Measurements from ENCODE around the gene MTHFS.

MTHFS gene

DNA sequence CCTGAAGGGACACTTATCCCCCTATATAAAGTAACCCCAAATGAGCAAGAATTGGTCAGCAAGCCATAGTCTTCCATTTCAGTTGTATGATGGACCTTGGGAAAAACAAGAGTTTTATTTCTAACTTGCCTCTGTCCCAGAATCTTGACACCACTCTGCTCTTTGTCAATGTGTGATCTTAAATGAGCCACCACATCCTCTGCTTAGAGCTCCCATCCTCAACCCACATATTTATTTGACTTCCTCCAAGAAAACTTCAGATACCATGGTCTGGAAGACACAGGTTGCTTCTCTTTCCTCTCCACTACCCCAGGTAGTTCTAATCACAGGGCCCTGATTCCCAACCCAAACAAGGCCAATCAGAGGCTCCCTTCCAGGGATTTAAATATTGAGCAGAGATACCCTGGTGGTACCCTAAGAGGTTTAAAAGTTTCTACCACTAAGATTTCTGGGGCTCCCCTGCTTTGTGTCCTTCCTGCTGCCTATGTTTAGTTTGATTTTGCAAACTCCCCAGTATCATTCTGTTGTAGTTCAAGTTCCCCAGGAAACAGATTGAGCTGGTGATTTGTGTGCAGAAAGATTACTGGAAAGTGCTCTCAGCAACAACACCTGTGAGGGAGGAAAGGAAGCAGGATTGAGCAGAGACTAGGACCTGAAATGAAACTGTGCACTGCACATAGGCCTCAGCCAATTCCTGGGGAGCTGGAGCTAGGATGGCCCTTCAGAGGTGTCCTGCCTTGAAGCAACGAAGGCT lies 64.3 kb downstream of the MTHFS start:
- no peak for DNase-seq
- in situ Hi-C loops (cut with HindIII; ENCODE audit: low pct_ligation_motif_present, low pct_unique_long_range_greater_than_20kb, low sequenced_read_pairs), result no loop called here

DNA sequence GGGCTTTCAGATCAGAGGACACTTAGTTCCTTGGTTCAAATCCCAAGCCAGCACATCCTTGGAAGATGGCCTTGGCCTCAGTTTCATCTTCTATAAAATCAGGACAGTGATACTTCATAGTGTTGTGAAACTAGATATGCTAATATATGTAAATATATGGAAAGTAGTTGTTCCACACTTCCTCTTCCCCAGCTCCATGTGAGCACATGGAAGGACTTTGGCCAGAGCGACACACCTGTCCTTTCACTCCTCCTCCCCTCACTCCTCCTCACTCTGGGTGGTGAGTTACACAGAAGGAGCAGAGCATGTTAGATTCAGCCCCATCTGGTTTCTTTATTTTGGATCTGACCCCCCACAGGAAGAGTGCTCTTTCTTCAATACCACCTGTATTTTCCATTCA lies 65.2 kb downstream of the MTHFS start:
- no peak for DNase-seq
- in situ Hi-C loops (cut with HindIII; ENCODE audit: low pct_ligation_motif_present, low pct_unique_long_range_greater_than_20kb, low sequenced_read_pairs), result no loop called here

DNA sequence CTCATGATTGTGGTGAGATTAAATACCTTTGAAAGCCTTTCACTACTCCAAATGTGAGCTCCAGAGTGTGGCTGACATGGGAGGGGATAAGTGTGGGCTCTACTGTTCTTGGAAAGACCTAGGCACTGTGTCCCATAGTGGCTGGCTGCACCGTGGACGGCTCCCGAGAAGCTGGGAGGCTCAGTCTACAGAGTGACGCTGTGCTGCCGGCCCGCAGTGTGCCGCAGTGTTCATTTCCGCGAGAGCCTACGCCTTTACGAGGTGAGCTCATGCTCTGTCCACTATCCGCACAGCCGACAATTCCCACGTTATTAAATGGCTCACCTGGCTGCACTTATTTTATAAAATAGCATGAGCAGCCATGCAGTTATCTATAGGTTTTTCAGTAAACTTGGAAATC lies 66.9 kb downstream of the MTHFS start:
- no peak for DNase-seq
- in situ Hi-C loops (cut with HindIII; ENCODE audit: low pct_ligation_motif_present, low pct_unique_long_range_greater_than_20kb, low sequenced_read_pairs), result no loop called here

DNA sequence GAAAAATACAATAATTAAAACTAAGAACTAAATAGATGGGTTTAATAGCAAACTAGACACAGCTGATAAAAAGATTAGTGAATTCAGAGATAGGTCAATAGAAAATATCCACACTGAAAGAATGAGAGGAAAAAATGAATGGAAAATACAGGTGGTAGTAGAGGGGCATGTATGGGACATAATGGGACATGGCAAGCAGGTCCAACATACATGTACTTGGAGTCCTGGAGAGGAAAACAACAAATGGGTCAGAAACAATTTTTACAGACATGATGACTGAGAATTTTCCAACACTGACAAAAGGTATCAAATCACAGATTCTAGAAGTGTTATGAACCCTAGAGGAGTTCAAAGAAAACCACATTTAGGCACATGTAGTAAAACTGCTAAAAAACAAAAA lies 68.4 kb downstream of the MTHFS start:
- no peak for DNase-seq
- in situ Hi-C loops (cut with HindIII; ENCODE audit: low pct_ligation_motif_present, low pct_unique_long_range_greater_than_20kb, low sequenced_read_pairs), result no loop called here

DNA sequence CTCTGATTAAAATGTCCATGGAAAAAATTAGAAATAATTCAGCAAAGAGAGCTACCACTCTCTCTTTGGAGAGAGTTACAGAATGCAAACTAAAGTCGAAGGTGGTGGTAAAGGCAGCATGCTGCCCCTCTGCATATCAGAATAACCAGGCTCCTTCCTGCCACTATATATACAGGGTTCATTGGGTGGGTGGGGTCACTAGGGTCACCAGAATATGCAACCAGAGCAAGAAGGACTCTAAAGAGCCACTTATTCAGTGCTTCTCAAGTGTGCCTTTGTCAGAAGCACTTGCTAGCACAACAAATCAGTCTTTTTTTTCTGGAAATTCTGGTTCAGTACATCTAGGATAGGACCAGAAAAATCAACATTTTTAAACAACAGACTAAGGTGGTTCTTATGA lies 70.0 kb downstream of the MTHFS start:
- DNase-seq, result no peak
- in situ Hi-C loops (cut with HindIII; ENCODE audit: low pct_ligation_motif_present, low pct_unique_long_range_greater_than_20kb, low sequenced_read_pairs), result no loop called here

DNA sequence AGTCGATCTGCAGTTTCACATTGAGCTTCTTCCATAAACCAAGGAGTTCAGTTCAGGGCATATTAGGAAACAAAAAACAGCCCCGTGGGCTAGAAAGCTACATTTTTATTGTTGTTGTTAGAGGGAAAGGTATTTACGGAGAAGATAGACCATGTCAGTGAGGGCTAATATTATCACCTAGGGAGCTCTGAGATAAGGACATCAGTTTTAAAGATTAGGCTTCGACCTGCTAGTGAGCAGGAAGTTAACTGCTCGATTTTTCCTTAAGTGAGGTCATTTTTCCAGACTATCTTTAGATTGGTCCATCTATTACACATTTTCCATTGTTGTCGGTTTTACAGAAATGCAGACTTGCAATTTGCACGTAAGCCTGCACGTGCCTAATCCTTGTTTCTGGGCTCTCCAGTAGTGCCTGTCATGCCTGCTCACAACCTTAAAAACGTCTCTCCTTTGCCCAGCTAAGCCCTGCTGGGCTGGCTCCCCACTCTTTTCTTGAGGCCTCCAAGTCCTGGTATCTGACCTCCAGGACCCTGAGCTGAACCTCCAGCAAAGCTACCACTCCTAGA lies 72.6 kb downstream of the MTHFS start:
- DNase-seq, result no peak
- in situ Hi-C loops (cut with HindIII; ENCODE audit: low pct_ligation_motif_present, low pct_unique_long_range_greater_than_20kb, low sequenced_read_pairs), result no loop called here

DNA sequence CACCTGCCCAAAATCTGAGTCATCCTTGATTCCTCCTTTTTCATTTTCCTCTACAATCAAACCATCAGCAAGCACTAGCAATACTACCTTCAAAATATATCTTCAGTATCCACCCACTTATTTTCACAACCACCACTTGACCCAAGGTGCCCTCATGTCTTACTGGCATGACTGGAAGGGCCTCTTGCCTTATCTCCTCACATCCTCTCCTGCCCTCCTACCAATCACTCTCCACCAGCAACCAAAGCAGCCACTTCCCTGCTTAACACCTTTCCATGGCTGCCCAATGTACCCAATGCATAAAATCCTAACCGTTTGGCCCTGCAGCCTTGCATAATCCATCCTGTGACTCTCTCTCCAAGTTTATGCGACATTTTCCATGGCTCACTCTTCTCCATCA lies 76.0 kb downstream of the MTHFS start:
- no peak for DNase-seq
- in situ Hi-C loops (cut with HindIII; ENCODE audit: low pct_ligation_motif_present, low pct_unique_long_range_greater_than_20kb, low sequenced_read_pairs), result no loop called here

DNA sequence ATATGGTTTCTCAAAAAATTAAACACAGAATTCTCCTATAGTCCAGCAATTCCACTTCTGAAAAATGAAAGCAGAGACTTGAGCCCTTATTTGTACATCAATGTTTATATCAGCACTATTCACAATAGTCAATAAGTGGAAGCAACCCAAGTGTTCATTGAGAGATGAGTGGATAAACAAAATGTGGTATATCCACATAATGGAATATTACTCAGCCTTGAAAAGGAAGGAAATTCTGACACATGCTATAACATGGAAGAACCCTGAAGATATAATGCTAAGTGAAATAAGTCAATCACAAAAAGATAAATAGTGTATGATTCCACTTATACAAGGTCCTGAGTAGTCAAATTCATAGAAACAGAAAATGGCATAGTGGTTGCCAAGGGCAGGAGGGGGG lies 76.6 kb downstream of the MTHFS start:
- in situ Hi-C loops (cut with HindIII; ENCODE audit: low pct_ligation_motif_present, low pct_unique_long_range_greater_than_20kb, low sequenced_read_pairs), result no loop called here
- DNase-seq, result no peak

DNA sequence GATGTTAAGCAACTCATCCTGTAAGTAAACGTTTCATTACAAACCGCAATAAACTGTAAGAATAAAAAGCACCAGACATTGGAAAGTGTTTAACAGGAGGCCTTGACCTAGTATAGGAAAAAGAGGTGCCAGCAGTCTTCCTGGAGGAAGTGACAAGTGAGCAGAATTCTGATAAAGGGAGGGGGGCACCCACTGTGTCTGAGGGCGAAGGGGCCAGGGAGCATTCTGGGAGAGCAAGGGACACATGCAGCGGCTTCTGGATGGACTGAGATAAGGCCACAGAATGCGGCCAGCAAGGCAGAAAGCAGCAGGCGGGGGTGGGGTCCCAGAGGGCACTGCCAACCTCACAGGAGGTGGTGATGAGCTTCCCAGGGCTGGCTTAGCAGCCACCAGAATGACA lies 80.2 kb downstream of the MTHFS start:
- in situ Hi-C loops (cut with HindIII; ENCODE audit: low pct_ligation_motif_present, low pct_unique_long_range_greater_than_20kb, low sequenced_read_pairs), result no loop called here
- no peak for DNase-seq

DNA sequence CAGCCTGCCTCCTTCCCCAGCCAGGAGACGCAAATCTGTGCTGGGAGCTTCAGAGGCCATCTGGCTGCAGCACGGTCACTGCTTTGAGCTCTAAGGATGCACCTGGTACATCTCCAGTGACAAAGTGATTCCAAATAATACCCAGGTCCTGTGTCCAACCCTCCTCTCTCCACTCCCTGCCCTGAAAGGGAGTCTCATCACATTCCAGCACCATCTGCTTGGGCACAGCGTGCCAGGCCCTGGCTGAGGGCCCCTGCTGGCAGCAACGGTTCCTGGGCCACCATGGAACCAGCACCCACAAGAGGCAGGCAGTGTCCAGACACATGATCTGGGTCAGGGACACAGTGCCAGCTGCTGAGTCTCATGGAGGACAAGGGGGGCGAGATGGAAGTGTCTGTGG lies 81.3 kb downstream of the MTHFS start:
- in situ Hi-C loops (cut with HindIII; ENCODE audit: low pct_ligation_motif_present, low pct_unique_long_range_greater_than_20kb, low sequenced_read_pairs), result no loop called here
- no peak for DNase-seq

DNA sequence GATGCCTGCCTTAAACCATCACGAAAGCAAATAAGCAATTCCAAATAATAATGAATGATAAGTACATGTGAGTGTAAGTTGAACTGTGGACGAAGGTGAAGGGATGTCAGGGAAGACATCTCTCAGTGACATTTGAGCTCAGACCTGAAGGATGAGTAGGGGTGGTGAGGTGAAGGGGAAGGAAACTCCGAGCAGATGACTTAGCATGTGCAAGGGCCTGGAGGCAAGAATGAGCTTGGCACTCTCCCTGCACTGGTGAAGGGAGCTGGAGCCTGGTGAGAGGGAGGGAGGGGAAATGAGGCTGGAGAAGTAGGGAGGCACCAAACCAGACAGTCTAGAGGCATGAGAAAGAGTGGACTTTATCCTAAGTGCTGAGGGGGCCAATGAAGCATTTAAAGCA lies 84.3 kb downstream of the MTHFS start:
- in situ Hi-C loops (cut with HindIII; ENCODE audit: low pct_ligation_motif_present, low pct_unique_long_range_greater_than_20kb, low sequenced_read_pairs), result no loop called here
- no peak for DNase-seq

DNA sequence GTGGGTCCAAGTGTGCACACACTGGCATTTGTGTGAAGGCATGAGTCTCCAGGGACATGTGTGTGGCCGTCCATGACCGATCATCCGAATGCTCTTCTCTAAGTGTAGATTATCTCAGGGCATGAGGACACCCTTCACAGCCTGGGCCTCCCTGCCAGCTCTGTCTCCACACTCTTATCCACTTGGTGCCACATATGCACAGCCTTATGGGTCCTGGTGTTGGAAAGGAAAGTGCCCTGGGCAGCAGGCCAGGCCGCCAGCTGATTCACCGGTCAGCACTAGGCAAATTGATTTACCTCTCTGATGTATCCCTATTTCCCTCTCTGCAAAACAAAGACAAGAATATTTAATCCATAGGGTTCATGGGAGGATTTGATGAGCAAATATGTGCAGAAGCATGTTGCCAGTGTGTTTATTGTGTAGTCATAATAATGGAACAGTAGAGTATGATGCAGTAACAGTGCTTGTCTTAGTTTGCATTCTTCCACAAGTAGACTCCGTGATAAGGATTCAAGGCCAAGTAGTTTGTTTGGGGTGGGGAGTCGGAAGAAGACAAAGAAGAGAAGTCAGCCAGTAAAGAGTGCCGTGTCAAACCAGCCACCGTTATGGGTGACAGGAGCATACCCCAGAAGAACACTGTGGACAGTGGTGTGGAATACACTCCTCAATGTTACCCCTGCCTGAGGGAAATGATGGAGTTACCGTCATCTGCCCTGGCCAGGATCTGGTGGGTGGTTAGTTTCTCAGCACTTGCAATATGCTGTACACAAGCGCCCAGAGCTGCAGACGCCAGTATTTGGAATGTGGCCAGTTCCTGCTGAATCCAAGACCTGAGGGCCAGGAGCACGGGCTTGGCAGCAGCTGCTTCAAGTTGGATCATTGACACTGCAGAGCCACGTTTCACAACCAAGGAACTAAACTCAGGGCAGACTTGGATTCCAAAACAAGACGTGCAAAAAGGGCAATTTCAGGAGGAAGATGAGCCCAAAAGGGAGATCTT lies 85.1 kb downstream of the MTHFS start:
- no peak for DNase-seq
- in situ Hi-C loops (cut with HindIII; ENCODE audit: low pct_ligation_motif_present, low pct_unique_long_range_greater_than_20kb, low sequenced_read_pairs), result no loop called here

DNA sequence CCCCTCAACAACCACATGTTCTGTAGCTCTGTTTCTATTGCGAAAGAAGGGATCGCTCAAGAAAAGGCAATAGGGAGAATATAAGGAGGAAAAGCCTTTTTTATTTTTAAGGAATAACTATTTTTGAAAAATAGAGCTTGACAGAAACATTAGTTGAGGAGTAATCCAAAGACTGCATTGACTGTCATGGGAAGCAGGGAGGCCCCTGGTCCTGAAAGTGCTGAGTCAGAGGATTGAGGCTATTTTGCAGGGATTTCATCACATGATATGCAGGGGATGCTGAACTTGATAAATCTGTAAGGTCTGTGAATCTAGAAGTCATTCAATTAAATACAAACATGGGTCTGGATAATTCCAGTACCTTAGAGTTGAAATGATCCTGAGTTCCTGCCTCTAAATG lies 92.0 kb downstream of the MTHFS start:
- DNase-seq, result no peak
- in situ Hi-C loops (cut with HindIII; ENCODE audit: low pct_ligation_motif_present, low pct_unique_long_range_greater_than_20kb, low sequenced_read_pairs), result no loop called here

DNA sequence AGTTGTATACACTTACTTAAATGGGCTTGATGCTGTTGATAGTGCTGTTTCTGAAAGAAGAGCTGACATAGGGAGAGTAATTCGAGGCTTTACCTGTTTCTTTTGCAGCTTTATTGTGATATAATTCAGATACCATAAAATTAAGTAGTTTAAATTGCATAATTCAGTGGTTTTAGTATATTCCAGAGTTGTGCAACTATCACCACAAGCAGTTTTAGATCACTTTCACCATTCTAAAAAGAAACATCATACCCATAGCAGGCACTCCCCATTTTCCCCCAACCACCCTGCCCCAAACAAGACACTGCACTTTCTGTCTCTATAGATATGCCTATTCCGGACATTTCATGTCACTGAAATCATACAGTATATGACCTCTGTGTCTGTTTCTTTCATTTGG lies 98.5 kb downstream of the MTHFS start:
- in situ Hi-C loops (cut with HindIII; ENCODE audit: low pct_ligation_motif_present, low pct_unique_long_range_greater_than_20kb, low sequenced_read_pairs), result no loop called here
- no peak for DNase-seq
